Fibroblast of skin of right quadriceps (primary cell): ENCODE data around the gene POU5F1.
"Not testable (repeated sequence)": the region's sequence is repeated elsewhere in the genome, so short reads cannot be mapped to it uniquely, and the experiment has no call there.

Experiments
- DNase-seq: peaks from one replicate; pipeline ENCODE4 v3.0.0-alpha.2; 2013

POU5F1 gene

DNA sequence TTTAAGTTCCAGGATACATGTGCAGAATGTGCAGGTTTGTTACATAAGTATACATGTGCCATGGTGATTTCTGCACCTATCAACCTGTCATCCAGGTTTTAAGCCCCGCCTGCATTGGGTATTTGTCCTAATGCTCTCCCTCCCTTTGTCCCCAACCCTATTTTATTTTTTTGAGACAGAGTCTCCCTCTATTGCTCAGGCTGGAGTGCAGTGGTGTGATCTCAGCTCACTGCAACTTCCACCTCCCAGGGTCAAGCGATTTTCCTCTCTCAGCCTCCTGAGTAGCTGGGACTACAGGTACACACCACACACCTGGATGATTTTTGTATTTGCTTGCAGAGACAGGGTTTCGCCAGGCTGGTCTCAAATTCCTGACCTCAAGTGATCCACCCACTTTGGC lies 18.7 kb upstream of the POU5F1 start:
- DNase-seq = not testable (repeated sequence)

DNA sequence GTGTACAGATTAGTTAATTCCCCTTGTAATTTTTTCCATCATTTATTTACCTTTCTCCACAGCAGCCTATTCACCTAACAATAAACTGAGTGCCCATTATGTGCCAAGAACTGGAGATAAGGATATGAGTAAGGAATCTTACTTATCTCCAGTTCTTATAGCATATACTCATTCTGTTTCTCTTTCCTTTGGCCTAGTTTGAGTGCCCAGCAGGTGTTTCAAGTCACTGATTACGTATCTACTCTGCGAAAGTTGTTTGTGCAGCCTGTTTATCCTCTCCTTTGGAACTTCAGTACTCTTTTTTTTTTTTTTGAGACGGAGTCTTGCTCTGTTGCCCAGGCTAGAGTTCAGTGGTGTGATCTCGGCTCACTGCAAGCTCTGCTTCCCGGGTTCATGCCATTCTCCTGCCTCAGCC lies 17.3 kb upstream of the POU5F1 start:
- no peak for DNase-seq

DNA sequence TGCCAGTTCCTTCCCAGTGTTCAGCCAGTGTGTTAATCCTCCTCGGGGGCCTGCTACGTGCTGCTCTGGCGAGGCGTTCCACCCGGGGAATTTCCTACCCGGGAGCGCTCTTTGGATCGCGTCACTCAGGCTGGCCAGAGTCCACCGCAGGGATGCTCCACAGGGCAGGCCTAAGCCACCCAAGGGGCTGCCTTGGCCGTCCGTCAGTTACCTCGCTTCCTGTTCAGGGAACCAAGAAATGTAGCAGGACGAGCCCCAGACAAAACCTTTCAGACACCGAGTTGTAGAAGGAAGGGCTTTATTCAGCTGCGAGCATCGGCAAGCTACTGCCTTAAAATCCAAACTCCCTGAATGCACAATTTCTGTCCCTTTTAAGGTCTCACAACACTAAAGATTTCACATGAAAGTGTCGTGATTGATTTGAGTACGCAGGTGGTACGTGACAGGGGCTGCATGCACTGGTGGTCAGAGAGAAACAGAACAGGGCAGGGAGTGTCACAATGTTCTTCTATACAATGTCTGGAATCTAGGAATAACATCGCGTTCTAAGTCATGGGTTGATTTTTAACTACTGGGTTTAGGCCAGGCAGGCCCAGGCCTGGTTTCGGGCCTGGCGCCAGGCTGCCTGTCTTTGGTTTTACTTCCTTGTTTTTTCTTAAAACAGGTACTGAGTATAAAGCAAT lies 15.7 kb upstream of the POU5F1 start:
- no peak for DNase-seq

DNA sequence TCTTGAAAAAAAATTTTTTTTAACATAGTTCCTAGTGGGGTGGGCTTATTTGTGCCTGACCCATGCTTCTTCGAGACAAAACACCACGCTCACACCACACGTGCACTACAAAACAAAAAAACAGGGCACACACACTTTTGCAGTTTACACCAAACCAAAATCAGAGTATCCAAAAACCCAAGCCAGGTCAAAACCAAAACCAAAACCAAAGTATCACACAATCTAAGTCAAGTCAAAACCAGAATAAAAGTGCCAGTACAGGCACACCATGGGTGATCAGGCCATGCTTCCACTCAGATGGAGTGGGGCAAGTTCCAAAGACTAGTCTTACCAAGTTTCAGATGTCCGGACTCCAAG lies 15.2 kb upstream of the POU5F1 start:
- DNase-seq = not testable (repeated sequence)

DNA sequence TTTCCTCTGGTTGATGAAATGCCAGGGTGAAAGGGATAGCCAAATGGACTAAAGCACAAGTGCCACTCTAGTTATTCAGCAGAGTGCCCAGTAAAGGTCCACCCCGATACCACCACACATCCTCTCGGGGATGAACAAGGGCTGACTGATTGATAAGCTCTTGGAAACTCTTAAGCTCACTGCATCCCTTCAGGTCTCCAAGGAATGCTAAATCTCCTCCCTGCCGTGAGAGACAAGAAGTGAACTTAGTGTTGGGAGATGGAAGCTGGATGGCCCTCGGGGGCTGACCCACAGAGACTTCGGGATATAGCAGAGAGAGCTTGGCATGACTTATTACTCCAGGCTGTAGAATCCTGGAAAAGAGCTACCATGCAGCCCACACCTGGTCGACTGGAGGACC lies 13.4 kb upstream of the POU5F1 start:
- DNase-seq = not testable (repeated sequence)

DNA sequence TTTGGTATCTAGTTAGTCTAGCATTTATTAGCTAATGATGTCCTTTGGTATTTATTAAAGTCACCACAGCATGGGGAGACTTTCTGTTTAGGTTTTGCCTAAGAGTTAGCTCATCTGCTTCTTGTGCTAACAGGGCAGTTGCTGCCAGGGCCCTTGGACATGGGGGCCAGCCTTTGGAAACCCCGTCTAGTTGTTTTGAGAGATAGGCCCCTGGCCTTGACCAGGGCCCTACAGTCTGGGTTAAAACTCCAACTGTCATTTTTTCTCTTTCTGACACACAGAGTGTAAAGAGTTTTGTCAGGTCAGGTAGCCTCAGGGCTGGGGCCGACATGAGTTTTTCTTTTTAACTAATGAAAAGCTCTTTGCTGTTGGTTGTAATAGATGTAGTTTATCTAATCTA lies 12.8 kb upstream of the POU5F1 start:
- DNase-seq = not testable (repeated sequence)

DNA sequence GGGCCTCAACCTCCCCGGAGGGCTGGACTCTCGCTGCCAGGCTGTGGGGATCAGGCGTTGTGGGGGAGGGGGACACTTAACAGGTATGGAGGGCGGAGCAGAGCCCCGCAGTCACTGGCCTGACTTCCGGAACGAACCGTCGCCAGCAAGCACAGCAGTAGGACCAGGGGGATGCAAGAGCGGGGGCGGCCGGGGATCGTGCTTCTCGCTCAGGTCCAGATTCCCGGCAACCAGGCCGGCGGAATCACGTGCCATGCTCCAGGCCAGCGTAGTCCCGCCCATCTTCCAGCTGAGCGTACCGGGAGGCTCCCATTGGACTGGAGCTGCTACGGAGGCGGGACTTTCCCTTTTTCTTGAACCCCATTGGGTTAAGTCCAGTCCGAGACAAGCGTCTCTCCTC lies 10.0 kb upstream of the POU5F1 start:
- DNase-seq = peak; percentile 72

DNA sequence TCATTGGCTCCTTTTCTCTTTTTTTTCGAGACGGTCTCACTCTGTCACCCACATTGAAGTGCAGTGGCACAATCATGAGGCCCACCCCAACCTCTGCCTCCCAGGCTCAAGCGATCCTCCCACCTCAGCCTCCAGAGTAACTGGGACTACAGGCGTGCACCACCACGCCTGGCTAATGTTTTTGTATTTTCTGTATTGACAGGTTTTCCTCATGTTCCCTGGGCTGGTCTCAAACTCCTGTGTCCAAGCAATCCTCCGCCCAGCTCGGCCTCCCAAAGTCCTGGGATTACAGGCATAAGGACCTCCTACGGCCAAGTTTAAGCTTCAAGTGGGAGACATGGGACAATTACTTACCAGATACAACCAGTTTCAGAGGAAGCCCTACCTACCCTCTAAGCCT lies 9.4 kb upstream of the POU5F1 start:
- no peak for DNase-seq

DNA sequence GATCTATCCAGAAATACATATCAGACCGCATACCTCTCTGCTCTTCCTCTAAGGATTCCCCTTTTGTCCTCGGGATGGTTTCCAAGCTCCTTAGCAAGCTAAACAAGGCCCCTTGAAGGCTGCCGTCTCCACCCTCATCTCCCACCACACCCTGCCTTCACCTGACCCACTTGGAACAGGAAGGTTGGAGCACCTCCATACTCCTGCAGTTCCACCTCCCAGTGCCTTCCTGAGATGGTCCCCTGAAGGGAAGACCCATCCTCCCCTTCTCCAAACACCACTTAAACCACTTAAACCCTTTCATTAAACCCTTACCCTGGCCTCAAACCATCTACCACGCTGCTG lies 8.5 kb upstream of the POU5F1 start:
- no peak for DNase-seq

DNA sequence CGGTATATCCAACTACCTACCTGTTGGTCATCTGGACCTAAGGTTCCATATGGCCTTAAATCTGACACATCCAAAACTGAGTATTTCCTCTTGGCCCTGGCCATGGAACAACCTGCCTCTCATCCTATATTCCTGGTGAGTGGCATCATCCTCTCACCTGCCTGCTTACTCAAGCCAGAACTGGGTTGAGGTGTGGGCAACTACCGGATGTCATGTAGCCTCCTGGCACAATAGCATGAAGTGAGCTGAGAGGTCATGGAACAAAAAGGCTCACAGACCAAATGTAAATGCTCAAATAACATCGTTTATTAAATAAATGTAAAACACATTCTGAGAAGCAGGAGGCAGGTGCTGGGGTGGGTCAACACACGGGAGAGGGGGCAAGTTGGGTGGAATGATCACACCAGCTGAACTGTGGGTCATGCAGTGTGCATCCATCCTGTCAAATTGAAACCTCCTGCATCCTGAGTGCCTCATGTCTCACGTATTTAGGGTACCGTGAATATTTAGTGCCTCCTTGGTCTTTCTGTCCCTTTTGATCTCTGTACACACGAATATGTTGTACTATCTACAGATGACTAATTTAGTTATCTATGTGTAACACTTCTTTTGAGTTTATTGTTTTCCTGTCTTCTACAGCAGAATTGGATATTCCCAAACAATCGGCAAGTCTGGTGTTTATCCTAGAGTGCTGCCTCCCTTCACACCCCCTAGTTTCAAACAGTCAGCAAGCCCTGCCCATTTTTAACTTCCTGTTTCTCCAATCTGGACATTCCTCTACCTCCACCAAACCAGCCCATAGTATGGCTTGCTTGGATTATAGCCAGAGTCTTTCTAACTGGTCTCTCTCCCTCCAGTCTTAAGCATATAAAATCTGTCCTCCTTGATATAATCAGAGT lies 7.9 kb upstream of the POU5F1 start:
- DNase-seq = peak; percentile 22

DNA sequence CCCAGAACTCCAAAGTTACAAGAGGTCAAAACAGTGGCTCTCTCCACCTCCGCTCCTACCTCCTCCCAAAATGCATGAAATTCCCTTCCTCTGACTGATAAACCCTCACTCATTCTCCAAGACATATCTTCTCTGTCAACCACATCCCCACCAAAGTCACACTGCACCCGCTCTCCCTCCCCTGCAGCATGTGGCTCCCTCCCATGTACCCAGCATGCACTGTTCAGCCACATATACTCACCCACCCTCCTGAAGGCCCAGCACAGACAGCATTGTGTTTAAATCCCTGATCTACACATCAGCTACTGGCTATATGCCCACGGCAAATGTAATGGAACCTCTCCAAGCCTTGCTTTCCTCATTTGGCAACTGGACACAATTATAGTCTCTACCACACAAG lies 5.5 kb upstream of the POU5F1 start:
- DNase-seq = peak; percentile 78

DNA sequence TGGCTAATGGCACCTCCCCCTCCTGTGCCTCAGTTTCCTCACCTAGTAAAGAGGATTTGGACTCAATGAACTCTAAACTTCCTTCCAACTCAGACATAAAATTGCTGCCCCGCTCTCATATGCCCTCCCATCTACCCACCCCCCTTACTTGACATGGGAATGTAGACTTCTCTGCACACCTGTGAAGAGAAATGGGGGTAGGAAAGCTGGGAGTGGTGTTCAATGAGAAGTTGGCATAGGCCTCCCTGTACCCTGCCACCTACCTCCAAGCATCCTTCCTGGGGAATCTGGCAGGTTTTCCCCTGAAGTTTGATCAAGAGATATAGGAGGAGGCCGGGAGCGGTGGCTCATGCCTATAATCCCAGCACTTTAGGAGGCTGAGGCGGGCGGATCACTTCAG lies 3.9 kb upstream of the POU5F1 start:
- no peak for DNase-seq

DNA sequence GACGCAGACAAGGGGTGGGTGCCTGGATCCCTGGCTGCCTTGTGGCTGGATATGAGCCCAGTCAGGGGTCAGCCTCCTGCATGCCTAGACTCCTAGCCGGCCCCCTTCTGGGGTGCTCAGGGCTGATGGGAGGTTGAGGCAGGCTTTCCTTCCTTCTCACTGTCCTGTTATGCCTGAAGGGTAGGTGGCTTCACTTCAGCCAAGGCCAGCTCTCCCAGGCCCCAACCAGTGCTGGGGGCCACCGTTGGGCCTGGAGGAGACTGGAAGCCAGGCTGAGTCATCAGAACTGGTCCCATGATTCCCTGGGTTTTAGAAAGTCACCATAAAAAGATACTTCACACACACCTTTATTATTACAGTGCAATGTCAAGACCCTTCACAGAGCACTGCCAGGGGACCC lies 2.9 kb upstream of the POU5F1 start:
- no peak for DNase-seq

DNA sequence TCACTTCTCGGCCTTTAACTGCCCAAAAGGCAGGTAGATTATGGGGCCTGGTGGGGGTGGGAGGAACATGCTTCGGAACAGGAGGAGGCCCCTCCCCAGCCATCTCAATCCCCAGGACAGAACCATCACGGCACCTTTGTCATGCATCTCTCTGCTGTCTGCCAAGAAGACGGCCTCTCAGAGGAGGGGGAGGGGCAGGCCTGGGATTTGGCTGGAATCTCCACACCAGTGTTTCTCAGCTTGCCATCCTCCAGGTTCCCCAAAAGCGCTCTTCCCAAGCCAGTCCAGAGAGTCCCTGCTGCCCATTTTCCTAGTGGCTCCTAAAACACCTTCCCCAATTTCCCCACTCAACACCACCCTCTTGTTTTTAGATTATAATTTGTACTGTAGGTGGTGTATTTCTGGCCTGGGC lies 2.5 kb upstream of the POU5F1 start:
- DNase-seq = no peak

DNA sequence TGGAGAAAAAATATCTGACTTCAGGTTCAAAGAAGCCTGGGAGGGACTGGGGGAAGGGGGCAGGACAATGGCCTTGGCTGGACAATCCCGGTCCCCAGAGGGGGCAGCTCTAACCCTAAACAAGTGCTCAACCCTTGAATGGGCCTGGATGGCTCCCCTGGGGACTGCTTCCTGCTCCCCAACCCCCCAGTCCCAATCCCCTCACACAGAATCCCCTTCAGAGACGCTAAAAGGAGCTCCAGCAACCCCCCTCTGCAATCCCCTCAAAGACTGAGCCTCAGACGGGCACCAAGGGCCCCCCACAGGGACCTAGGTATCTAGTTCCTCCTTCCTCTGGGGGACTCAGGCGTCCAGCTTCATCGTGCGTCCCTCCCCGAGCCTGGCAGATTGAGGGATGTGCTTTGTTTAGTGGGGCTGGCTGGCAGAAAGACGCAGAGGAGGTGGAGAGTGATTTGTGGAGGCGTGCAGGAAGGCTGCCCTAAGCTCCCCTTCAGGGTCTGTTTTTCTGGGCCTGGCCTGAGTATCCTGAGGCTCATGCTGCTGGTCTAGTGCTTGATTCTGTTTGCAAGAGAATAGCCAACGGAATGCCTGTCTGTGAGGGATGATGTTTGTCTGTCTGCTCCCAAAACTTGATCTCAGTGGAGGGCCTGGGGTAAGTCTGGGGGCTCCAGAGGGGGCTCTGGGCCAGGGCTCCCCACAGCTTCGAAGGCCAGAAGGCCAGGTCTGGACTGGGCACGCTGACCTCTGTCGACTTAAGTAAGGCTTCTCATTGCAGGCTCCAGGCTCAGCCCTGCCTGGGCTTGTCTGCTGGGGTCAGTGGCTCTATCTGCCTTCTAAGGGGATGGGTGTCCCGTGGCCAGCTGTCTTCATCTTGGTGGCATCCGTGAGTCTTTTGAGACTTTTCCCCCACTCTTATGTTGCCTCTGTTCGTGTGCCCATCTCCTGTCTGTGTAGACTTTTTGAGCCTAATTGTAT lies 1.7 kb upstream of the POU5F1 start:
- no peak for DNase-seq

DNA sequence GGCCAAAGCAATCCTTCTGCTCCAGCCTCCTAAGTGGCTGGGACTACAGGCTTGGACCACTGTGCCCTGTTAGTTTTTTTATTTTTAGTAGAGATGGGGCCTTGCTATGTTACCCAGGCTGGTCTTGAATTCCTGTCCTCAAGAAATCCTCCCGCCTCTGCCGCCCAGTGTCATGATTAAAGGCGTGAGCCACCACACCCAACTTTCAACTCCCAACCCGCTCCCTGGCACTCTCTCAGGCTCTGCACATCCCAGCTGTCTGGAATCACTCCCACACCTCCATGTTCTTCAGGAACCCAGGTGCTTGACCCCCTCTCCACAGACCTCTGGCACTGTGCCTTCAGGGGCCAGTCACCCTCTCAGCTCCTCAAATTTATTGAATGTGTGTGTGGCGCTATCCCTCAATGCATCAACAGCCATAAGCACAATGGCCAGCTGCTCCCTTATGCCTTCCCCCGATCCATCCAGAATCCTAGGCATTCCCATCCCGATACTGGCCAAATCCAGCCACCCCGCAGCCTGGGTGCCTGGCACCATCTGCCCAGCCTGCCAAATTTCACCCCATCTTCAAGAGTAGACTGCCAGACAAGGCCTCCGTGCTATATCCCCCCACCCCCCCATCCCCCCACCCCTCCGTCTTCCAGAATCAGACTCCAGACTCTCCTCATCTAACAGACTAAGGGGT lies 647 bp upstream of the POU5F1 start:
- no peak for DNase-seq

DNA sequence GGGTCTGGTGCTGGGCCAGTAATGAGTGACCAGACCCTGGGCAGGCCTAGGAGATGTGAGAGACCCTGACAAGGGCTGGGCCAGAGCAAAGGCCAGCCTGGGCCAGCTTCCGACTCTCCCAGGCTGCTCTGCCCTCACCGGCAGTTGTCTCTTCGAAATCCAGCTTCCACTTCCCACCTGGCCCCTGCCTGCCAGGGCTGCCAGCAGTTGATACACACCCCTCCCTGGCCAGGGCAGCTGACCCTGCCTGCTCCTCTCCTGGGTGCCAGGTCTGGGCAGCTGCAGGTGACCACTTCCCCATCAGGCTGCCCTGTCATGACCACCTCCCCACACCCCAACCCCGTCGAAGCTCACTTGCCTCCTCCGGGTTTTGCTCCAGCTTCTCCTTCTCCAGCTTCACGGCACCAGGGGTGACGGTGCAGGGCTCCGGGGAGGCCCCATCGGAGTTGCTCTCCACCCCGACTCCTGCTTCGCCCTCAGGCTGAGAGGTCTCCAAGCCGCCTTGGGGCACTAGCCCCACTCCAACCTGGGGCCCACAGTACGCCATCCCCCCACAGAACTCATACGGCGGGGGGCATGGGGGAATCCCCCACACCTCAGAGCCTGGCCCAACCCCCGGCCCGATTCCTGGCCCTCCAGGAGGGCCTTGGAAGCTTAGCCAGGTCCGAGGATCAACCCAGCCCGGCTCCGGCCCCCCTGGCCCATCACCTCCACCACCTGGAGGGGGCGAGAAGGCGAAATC lies 453 bp downstream of the POU5F1 start:
- not testable (repeated sequence) for DNase-seq

DNA sequence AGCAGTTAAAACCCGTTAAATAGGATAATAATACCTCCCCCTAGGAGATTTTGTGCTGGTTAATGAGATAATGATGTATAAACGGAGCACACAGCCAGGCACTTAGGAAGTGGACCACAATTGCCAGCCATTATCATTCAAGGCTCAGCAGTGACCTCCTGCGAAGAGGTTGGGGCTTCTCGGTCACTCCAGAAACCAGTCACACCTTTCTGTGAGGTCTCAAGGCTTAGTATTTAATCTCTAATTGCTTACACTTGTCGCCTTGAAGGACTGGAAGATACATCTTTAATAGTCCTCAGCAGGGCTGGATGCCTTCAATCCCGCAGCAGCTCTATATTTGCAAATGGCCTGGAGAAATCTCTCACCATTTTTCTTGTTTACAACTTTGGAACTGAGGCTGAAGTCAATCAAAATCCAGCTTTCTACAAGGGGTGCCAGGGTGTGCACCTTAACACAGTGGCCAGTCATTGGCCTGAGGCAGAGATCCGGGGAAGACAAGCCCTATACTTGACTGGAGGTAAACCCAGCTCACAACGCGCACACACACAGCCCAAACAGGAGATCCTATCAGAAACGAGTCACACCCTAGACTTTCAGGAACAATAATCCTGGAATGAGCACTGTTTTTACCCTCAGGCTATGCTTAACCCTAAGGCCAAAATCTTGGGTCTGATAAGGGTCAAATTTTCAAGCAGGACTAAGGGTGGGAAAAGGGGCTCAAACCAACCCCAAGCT lies 1.2 kb downstream of the POU5F1 start:
- DNase-seq = no peak

DNA sequence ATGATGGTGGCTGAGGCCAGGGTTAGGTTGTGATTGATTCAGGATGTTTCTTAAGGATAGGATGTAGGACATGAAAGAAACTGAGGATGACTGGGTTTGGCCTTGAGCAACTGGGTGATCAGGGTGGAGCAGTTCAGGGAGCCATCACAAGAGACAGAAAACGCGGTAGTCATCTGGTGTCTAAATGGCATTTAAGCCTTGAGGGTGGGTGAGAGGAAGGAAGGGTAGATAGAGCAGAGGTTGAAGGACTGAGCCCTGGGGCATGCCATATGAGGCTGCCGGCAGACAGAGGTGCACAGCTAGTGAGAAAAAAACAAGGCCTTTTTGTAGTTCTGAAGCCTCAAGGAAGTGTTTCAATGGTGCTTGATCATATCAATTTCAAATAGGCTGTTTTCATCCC lies 1.9 kb downstream of the POU5F1 start:
- DNase-seq = no peak

DNA sequence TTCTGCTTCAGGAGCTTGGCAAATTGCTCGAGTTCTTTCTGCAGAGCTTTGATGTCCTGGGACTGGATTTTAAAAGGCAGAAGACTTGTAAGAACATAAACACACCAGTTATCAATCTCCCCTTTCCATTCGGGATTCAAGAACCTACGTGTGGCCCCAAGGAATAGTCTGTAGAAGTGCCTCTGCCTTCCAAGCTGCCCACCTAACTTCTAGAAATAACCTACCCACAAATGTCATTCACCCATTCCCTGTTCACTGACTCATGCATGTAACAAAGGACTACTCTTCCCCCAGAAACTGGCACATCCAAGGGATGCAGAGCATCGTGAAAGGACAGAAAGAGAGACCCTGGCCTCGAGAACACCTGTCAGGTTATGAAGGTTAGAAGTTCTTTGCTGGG lies 4.5 kb downstream of the POU5F1 start:
- DNase-seq = no peak
